Measurements from ENCODE around the gene CD180.

- TF ChIP-seq CTCF (conservative IDR thresholded peaks at IDR 0.05 in 1 of 2, IDR thresholded peaks at IDR 0.05 in 1 of 2; ENCODE audit: low read depth in 1 of 2, low read length in 2 of 2) (no peak), EZH2 (IDR thresholded peaks at IDR 0.05; ENCODE audit: low read length, missing control alignments) (no peak)
These were observed 8.1 kb downstream of the CD180 start for GRCh38 chr5:67188274-67189078.
